Neuron (in vitro differentiated cells): ENCODE measurements around the gene ASB8.
"Not testable (repeated sequence)": the region's sequence is repeated elsewhere in the genome, so short reads cannot be mapped to it uniquely, and the experiment has no call there.

Experiments used
- H2AFZ ChIP-seq: one replicate; pipeline ENCODE4 v1.6.1; 2013; ENCODE audit warnings: low read depth, mild to moderate bottlenecking, inconsistent platforms, low read length, moderate library complexity
- H3K27me3 ChIP-seq: one replicate; pipeline ENCODE4 v1.6.1; 2013; ENCODE audit warnings: low read length; ENCODE audit not compliant: insufficient read depth
- H3K36me3 ChIP-seq: one replicate; pipeline ENCODE4 v1.6.1; 2013; ENCODE audit warnings: low read length; ENCODE audit not compliant: insufficient read depth
- H3K4me1 ChIP-seq: one replicate; pipeline ENCODE4 v1.6.1; 2013; ENCODE audit warnings: low read length; ENCODE audit not compliant: insufficient read depth
- H3K4me3 ChIP-seq: 2 replicates; pipeline ENCODE4 v1.5.1; 2013; ENCODE audit warnings: mild to moderate bottlenecking, low read length, moderate library complexity
- H3K9me3 ChIP-seq: one replicate; pipeline ENCODE4 v1.6.1; 2013; ENCODE audit warnings: low read length

Gene ASB8

DNA sequence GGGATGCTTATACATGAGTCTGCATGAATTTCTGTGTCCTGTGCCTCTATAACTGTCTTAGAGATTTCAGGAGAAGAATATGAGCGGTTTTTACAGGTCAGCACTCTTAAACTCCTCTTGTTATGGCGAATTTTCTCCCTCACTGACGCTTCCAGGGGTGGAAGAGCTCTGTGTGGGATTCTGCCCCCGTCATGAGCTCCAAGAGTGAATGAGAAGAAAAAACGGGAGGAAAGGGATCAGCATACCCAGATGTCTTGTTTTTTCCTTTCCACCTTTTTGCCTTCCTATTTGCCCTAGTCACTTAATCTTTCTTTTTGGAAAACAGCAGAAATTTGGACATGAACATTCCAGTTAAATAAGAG, 37.5 kb downstream of the ASB8 start:
- Histone ChIP-seq H3K4me3 (peak overlapping the region; percentile 56), H2AFZ (no peak overlapping the region), H3K9me3 (peaks cover 2% of the 10 kb centered on the region), H3K36me3 (peaks cover 20% of the 10 kb centered on the region), H3K4me1 (peaks cover 38% of the 10 kb centered on the region), H3K27me3 (no peaks in the 10 kb centered on the region)

DNA sequence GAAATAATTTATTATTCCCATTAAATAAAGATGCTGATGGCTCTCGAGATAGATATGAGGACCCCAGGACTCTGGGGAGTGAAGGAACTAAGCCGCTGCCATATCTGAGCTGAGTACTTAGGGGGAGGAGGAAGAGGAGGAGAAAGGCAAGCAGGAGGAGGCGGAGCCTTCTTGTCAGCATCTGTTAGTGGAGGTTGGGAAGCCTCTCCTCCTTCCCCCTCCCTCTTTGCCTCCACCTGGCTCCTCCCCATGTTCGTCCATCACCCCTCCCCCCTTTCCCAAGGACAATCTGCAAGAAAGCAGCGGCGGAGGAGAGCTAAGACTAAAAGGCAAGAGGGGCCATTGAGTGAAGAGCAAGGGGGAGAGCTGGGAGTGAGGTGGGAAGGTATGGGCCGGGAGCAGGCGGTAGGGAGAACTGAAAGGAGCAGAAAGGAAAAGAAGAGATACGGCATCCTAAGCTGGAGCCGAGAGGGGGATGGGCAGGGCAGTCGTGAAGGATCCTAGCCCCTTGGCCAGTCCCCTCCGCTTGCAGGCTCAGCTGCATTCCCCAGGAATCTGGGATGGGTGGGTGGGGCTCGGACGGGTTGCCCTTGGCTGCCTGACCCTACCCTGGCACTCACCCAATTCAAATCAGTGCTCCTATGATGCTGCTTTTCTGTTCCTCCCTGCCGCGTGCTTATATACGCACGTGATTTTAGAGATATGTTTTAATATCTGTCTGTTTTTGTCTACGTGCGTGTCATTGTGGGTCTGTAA, 38.1 kb downstream of the ASB8 start, which contains the start of gene PFKM:
PFKM (plus strand) TSS at position 287 of the 756 bp plus-strand sequence. CDS start 3,411 bp downstream, outside the sequence.
- peaks cover 38% of the 10 kb centered on the region for H3K4me1 ChIP-seq
- peaks cover 16% of the 10 kb centered on the region for H3K36me3 ChIP-seq
- H3K4me3 ChIP-seq = peak within 1 kb of the TSS; percentile 56
- peaks cover 2% of the 10 kb centered on the region for H3K9me3 ChIP-seq
- H2AFZ ChIP-seq = peak within 1 kb of the TSS; percentile 1
- H3K27me3 ChIP-seq = no peaks in the 10 kb centered on the region

DNA sequence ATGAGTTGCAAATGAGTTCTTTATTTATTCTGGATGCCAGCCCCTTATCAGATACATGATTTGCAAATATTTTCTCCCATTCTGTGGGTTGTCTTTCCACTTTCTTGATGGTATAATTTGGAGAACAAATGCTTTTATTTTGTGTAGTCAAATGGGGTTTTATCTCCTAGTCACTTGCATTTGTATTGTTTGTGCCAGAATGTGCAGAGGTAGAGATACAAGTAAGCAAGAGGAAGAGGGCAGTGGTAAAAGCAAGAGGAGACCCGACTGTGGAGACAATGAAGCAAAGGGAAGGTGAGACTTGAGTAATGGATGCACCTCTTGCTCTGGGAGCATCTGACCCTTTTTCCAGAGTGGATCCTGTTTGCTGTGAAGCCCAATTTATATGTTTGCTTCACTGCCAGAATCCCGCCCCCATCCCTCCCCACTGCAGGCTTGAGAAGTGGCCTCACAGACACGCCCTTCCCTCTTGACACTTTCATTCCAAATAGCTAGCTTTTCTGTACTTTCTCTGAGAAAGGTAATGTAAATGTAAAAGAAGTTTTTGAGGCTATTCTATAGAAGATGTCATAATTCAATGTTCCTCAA, 38.9 kb downstream of the ASB8 start:
- Histone ChIP-seq H3K4me3 (peak overlapping the region; percentile 56), H3K4me1 (peaks cover 38% of the 10 kb centered on the region), H3K27me3 (no peaks in the 10 kb centered on the region), H2AFZ (peak overlapping the region; percentile 1), H3K9me3 (peaks cover 2% of the 10 kb centered on the region), H3K36me3 (peaks cover 7% of the 10 kb centered on the region)

DNA sequence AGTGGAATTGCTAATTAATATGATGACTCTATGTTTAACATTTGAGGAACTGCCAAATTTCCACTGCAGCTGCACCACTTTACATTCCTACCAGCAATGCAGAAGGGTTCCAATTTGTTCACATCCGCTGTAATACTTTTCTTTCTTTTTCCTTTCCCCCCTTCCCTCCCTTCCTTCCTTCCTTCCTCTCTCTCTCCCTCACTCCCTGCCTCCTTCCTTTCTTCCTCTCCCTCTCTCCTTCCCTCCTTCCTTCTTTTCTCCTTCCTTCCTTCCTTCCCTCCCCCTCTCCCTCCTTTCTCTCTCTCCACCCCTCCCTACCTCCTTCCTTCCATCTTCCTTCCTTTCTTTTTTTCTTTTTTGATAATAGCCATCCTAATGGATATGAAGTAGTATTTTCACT, 41.4 kb downstream of the ASB8 start:
- Histone ChIP-seq H3K27me3 (no peaks in the 10 kb centered on the region), H3K9me3 (peaks cover 2% of the 10 kb centered on the region), H3K4me1 (peaks cover 18% of the 10 kb centered on the region), H3K4me3 (no peak overlapping the region), H3K36me3 (no peaks in the 10 kb centered on the region), H2AFZ (no peak overlapping the region)

DNA sequence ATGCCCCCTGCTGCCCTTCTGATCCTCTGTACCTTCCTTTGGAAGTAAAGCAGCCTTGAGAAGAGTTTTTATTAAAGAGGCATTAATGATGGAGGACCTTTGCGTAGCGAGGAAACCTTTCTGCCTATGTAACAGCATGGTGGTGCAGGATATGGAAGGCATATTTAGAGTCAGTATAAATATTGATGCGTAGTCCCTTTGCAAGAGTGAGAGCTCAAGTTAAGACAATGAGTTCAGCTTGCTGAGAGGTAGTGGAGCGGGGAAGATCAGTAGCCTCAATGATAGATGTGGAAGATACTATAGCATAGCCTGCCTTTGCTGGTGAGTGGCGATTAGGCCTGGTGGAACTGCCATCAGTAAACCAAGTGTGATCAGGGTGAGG, 46.0 kb downstream of the ASB8 start:
- not testable (repeated sequence) for H3K9me3 ChIP-seq, H2AFZ ChIP-seq, H3K4me3 ChIP-seq, H3K27me3 ChIP-seq, H3K36me3 ChIP-seq
- peaks cover 10% of the 10 kb centered on the region for H3K4me1 ChIP-seq

DNA sequence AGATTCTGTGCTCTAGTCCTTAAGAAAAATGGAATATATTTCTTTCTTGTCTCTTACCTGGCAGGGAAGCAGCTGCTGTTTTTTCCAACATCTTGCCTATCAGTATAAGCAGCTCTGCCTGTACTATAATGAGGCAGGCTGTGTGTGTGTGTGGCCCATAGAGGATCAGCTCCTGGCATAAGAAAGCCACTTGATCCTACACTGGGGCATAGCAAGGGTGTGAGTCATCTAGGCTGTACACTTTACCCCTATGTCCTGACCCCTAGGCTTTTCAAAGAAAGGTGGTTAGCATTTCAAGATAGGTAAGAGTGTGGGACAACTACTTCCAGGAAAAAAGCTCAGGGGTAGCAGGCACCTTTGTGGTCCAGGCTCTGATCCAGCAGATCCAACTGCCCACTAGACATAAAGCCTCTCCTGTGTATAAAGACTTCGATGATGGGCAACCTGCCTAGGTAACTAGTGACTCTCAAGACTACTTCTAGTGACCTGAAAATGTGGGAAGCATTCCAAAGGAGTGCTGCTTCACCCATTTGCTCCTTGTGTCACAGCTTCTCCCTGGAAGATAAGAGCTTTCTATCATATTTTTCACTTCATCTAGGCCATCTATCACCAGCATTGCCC, 46.5 kb downstream of the ASB8 start:
- Histone ChIP-seq H2AFZ (no peak overlapping the region), H3K4me1 (peaks cover 10% of the 10 kb centered on the region), H3K4me3 (no peak overlapping the region), H3K36me3 (no peaks in the 10 kb centered on the region), H3K9me3 (peaks cover 2% of the 10 kb centered on the region), H3K27me3 (no peaks in the 10 kb centered on the region)

DNA sequence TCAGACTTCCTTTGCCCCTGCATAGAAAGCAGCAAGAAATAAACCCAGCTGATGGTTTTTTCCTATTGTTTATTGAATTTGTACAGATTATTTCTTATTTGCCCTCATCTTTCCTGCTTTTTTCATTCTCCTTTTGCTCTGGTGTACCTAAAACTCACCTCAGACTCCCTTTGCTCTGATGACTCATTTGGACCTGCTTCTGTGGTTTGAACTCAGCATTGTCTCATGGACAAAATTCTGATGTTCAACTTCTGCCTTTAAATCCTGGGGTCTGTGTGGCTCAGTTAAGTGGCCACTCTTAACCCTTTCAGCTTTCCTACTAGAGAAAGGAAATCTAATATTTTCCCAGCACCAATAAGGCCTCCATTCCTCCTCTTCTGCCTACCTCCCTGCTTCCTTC, 47.9 kb downstream of the ASB8 start:
- H3K27me3 ChIP-seq = no peaks in the 10 kb centered on the region
- no peak overlapping the region for H2AFZ ChIP-seq
- H3K4me1 ChIP-seq = peaks cover 18% of the 10 kb centered on the region
- no peak overlapping the region for H3K4me3 ChIP-seq
- H3K36me3 ChIP-seq = no peaks in the 10 kb centered on the region
- no peaks in the 10 kb centered on the region for H3K9me3 ChIP-seq

DNA sequence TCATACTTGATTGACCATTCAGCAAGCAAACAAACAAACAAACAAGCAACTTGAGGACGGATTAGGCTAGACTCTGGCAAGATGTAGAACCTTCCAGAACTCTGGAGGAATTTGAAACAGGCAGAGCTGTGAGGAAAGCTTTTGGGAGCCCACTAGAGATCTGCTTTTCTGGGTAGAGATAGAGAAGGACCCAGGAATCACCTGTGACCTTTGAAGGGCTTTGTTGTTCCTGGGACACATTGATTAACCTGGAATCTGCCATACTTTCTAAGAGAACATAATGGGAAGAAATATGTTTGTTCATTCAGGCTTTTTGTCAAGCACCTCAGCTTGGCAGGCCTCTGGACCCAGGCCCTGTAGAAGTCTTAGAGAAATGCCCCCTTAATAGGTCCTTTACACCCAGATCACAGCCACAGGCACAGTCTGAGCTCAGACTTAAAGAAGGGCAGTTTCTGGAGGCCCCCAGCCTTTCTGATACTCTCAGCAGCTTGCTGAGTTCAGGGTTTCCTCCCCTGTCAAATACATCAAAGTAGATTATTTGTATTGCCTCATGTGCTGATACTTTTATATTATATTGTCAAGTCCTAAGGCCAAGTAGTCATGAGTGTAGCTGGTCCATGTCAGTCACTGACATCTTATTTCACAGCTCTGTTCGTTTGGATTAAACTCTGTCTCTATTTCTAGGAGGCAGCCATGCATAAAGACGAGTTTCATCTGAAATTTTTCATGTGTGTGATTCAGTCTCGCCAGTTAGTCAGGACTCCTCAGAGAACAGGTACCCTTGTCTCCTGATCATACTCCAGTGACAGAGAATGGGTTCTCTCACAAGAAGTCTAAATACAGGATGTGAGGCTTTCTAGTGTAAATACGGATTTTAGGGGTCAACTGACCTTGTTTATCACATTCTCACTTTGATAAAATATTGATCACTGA, 50.4 kb downstream of the ASB8 start:
- H3K36me3 ChIP-seq = no peaks in the 10 kb centered on the region
- no peaks in the 10 kb centered on the region for H3K9me3 ChIP-seq
- peak overlapping the region; percentile 59 for H3K4me3 ChIP-seq
- peaks cover 20% of the 10 kb centered on the region for H3K4me1 ChIP-seq
- H2AFZ ChIP-seq = peak overlapping the region; percentile 62
- H3K27me3 ChIP-seq = no peaks in the 10 kb centered on the region

DNA sequence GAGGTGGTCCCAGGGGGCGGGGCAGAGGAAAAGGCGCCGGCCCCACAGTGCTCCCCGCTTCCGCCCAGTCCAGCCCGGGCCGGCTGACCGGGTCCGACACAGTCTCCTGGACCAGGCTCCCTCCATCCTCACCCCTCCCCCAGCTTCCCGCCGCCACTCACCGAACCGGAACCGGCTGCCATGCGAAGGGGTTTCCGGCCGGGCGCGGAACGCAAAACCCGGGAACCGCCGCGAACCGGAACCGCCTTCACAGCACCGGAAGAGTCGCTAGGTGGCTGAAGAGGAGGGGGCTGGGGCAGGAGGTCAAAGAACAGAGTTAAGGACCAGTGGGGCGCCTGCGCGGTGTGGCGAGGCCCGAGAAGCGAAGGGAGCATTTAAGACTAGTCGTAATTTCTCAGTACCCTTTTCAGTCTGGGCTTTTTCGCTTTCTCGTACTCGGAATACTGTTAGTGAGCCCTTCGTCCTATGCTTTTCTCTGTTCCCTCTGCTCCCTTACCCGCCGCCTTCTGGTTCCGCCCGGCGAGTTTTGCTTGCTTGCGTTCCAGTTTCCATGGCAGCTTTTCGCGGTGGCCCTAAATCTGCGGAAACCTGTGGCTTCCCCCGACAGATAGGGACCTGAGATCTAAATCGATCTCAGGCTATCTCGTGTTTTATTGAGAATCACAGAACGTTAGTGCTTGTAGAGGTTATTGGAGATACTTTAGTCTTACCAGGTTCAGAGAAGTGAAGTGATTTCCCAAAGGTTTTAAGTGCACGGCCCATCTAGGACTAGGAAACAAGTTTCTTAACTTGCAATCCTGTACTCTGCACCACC, 51.2 kb downstream of the ASB8 start, which contains the start of gene SENP1:
SENP1 (minus strand) TSS at position 213 of the 814 bp plus-strand sequence. CDS start 4,607 bp downstream, outside the sequence.
- Histone ChIP-seq H3K36me3 (no peaks in the 10 kb centered on the region), H3K27me3 (no peaks in the 10 kb centered on the region)

DNA sequence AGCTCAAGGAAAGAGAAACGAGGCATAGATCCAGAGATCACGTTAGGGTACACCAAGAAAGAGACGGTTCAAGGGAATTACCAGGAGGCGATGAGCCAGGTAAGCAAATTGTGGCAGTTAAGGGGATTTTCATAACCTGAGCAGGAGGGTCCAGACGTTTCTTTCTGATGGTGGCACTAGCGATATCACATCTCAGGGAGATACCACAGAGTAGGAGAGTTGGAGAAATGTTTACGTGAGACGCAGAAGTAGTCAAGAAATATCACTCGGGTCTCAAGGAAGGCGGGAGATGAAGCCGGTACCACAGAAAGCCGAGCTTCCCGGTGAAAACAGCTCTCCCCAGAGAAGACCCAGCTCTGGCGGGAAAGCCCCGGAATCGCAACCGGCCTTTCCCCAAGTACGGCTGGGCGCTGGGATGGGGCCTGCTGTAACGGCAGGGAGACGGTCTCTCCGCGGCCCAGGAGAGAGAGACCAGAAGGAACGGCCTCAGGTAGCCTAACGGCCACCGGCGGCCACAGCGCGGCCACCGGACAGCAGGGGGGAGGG, 51.9 kb downstream of the ASB8 start:
- H3K4me1 ChIP-seq = peaks cover 20% of the 10 kb centered on the region
- H3K36me3 ChIP-seq = no peaks in the 10 kb centered on the region
- H3K4me3 ChIP-seq = peak overlapping the region; percentile 59
- no peaks in the 10 kb centered on the region for H3K9me3 ChIP-seq
- H3K27me3 ChIP-seq = no peaks in the 10 kb centered on the region
- peak overlapping the region; percentile 62 for H2AFZ ChIP-seq

More for the DNA sequence above, 51.2 kb downstream of the ASB8 start, which contains the start of gene SENP1:
- Histone ChIP-seq H2AFZ (peak within 1 kb of the TSS; percentile 62), H3K9me3 (no peaks in the 10 kb centered on the region), H3K4me1 (peaks cover 20% of the 10 kb centered on the region), H3K4me3 (peak within 1 kb of the TSS; percentile 59)

DNA sequence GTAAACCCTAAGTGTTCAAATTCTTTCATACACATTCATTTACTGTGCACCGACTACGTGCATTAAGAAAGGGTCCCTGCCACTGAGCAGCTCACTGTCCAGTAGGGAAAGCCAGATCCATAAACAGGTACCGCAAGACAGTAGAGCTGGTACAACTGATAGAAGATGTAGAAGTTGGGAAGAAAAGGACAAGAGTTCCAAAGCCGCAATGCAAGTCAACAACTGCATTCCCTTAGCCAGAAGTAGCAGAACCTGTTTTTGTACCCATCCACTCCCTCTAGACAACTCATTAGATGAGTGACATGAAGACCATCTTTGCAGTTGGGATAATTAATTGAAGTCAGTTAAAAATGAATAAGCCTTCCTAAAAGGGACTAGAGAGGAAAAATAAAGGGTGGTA, 52.8 kb downstream of the ASB8 start:
- Histone ChIP-seq H3K27me3 (no peaks in the 10 kb centered on the region), H3K9me3 (no peaks in the 10 kb centered on the region), H3K4me3 (peak overlapping the region; percentile 59), H3K4me1 (peaks cover 20% of the 10 kb centered on the region), H3K36me3 (peaks cover 6% of the 10 kb centered on the region), H2AFZ (no peak overlapping the region)
